ENCODE data around the gene ABCD4.
A peak's percentile ranks its signal among the peaks of the same experiment; 100 is the strongest.
"Not testable (repeated sequence)": the region's sequence is repeated elsewhere in the genome, so short reads cannot be mapped to it uniquely, and the experiment has no call there.

The ABCD4 gene

GRCh38 chr14:74301594-74302151 lies 1.1 kb downstream of the ABCD4 start:
- no peak for DNase-seq

- DNase-seq: peak in 1 of 2 experiments; percentile 29
Measured at GRCh38 chr14:74299061-74299545, 3.6 kb downstream of the ABCD4 start.

GRCh38 chr14:74297986-74298385 lies 4.7 kb downstream of the ABCD4 start:
- no peak for DNase-seq

GRCh38 chr14:74296037-74296467 lies 6.7 kb downstream of the ABCD4 start:
- DNase-seq: no peak

GRCh38 chr14:74293606-74294005 lies 9.1 kb downstream of the ABCD4 start:
- no peak for DNase-seq

- no peak for DNase-seq
Measured at GRCh38 chr14:74292061-74292460, 10.7 kb downstream of the ABCD4 start.

- no peak for DNase-seq
Measured at GRCh38 chr14:74290415-74290814, 12.3 kb downstream of the ABCD4 start.

- DNase-seq: no peak
Measured at GRCh38 chr14:74289801-74290200, 12.9 kb downstream of the ABCD4 start.

GRCh38 chr14:74286736-74287135 lies 16.0 kb downstream of the ABCD4 start:
- DNase-seq: no peak

- no peak for DNase-seq
Measured at GRCh38 chr14:74281069-74281468, 21.7 kb downstream of the ABCD4 start.

- no peak for DNase-seq
Measured at GRCh38 chr14:74278080-74278479, 24.7 kb downstream of the ABCD4 start.

GRCh38 chr14:74275241-74275841 lies 27.4 kb downstream of the ABCD4 start:
- DNase-seq: no peak

- no peak for DNase-seq
Measured at GRCh38 chr14:74271365-74271764, 31.4 kb downstream of the ABCD4 start.

- not testable (repeated sequence) for DNase-seq
Measured at GRCh38 chr14:74270382-74271177, 32.2 kb downstream of the ABCD4 start.

- DNase-seq: no peak
Measured at GRCh38 chr14:74267588-74267987, 35.1 kb downstream of the ABCD4 start.

GRCh38 chr14:74265301-74265965 lies 37.3 kb downstream of the ABCD4 start:
- DNase-seq: no peak

- DNase-seq: no peak
Measured at GRCh38 chr14:74263921-74264320, 38.8 kb downstream of the ABCD4 start.

GRCh38 chr14:74263181-74263580 lies 39.6 kb downstream of the ABCD4 start:
- no peak for DNase-seq

- no peak for DNase-seq
Measured at GRCh38 chr14:74262076-74262475, 40.7 kb downstream of the ABCD4 start.

GRCh38 chr14:74261288-74261687 lies 41.4 kb downstream of the ABCD4 start:
- no peak for DNase-seq

GRCh38 chr14:74260525-74261233 lies 42.1 kb downstream of the ABCD4 start:
- DNase-seq: no peak

- DNase-seq: no peak
Measured at GRCh38 chr14:74259513-74259912, 43.2 kb downstream of the ABCD4 start.

- no peak for DNase-seq
Measured at GRCh38 chr14:74258764-74259035, 44.0 kb downstream of the ABCD4 start.

Measured in stimulated activated CD4-positive, alpha-beta T cell treated with anti-CD3 and anti-CD28 coated beads, Interleukin-4, amount 100 ng/mL, for 4 hours (primary cell).